NCI-H146 (cell line): ENCODE data around the gene POLRMT.
"Not testable (repeated sequence)": the region's sequence is repeated elsewhere in the genome, so short reads cannot be mapped to it uniquely, and the experiment has no call there.

ENCODE experiments used
- DNase-seq: peaks from one replicate; lab custom pipeline; 2025; lab: John Stamatoyannopoulos, UW

The POLRMT gene

DNA sequence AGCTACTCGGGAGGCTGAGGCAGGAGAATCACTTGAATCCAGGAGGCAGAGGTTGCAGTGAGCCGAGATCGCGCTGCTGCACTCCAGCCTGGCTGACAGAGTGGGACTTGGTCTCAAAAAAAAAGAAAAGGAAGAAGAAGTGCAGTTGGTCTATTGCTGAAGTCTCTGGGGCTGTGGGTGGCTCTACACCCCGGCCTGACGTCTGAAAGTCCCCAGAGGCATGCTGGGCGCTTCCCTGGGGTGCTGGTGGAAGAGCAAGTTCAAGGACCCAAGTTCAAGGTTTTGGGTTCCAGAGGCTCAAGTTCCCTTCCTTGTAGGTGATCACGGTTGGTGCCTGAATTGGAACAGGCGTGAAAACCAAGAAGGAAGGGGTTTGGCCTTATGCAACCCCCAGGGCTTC is 39.8 kb downstream of the POLRMT start:
- no peak for DNase-seq

DNA sequence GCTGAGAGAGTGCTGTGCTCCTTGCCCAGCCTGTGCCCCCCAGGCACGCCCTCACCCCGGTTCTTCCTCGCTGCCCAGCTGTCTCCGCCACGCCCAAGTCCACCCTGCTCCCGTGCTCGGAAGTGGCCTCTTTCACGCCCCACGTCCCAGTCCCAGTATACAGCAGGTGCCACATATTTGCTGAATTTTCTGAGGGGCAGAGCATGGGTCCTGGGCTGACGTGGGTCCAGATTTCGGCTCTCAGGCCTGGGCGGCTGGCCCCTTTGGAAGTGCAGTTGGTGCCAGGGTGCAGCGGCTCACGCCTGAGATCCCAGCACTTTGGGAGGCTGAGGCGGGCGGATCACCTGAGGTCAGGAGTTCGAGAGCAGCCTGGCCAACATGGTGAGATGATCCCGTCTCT is 40.3 kb downstream of the POLRMT start:
- no peak for DNase-seq

DNA sequence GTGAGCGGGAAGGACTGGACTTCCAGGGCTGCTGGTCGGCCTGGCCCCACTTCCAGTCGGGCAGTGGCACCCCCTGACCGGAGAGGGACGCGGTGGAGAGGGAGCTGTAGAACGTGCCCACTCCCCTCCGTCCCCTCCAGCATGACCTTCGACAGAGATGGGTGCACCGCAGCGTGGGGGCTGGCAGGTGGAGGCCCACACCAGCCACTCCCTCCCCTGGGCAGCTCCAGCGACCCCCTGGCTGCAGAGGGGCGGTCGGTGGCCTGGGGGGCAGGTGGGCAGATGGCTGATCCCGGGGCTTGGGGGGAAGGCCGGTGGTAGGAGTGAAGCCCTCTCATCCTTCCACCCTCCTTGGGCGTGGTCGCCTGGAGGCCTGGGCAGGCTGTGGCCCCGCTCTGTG is 41.2 kb downstream of the POLRMT start:
- DNase-seq = no peak

DNA sequence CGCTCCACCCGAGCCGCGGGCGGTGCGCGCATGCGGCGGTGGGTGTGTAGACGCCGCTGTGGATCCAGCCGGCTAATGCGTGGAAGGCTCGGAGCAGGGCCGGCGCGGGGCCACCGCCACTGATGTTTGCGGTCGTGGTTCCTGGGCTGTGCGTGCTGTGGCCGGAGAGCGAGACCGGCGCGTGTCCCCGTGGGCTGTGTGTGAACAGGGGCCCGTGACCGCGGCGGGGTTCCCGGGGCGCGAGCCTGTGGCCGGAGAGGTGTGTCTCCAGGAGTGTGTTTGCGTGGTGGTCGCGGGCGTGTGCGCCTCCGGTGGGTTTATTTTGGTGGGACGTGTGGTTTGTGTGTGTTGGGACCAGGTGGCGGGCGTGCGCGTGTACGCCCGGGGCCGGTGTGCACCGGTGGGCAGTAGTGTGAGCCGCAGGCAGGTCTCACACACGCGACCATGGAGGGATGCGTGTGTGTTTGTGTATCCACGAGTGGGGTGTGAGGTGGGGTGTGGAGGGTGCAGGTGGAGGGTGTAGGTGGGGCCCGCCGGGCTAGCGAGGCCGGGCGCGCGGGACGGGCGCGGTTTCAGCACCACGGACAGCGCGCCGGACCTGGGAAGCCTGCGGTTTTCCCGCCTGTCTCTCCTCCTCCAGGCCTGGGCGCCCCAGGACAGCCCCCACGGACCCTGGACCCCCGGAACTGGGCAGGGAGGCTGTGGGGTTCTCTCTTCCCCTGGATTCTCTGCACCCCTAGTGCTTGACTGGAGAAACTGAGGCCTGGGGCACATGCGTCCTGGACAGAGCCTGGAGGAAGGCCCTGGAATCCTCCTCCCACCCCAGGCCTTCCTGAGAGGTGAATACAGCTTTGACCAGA is 42.0 kb downstream of the POLRMT start:
- no peak for DNase-seq

DNA sequence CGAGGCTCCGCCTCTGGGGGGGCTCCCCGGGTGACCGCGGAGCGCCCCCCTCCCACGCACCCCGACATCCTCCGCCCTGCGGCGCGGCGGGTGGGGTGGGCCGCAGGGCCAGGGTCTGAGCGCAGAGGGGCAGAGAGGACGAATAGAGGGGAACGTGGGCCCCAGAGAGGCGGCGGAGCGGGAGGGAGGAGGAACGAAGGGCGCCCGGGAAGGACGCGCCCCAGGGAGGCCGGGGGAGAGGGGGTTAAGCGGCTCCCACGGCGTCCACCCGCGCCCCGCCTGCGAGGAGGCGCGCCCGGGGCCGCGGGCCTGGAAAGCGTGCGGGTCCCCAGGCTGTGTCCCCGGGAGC is 42.6 kb downstream of the POLRMT start:
- DNase-seq = no peak

DNA sequence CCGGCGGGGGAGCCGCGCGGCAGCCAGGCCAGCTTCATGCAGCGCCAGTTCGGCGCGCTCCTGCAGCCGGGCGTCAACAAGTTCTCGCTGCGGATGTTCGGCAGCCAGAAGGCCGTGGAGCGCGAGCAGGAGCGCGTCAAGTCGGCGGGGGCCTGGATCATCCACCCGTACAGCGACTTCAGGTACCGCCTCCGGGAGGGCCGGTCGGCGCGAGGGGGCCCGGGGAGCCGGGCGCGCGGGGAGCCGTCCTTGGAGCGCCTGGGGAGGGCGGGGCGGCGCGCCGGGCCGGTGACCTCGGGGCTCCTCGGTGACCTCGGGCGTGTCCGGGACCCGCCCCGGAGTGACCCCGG is 43.0 kb downstream of the POLRMT start:
- DNase-seq = peak; percentile 32

DNA sequence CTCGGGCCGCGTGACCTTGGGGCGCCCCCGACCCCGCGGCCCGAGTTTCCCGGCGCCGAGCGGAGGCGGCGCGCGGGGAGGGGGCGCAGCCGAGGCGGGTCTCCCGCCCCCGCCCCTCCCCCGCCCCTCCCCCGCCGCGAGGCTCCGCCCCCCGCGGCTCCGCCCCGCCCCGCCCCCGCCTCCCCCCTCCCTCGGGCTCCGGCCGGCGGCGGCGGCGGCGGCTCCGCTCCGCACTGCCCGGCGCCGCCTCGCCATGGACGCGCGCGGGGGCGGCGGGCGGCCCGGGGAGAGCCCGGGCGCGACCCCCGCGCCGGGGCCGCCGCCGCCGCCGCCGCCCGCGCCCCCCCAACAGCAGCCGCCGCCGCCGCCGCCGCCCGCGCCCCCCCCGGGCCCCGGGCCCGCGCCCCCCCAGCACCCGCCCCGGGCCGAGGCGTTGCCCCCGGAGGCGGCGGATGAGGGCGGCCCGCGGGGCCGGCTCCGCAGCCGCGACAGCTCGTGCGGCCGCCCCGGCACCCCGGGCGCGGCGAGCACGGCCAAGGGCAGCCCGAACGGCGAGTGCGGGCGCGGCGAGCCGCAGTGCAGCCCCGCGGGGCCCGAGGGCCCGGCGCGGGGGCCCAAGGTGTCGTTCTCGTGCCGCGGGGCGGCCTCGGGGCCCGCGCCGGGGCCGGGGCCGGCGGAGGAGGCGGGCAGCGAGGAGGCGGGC is 43.5 kb downstream of the POLRMT start, which contains the start of gene HCN2:
Gene HCN2, plus strand, starts transcription at position 189 of the 703 bp plus-strand sequence. Its CDS starts 65 bp downstream, at position 254.
- DNase-seq = no peak

DNA sequence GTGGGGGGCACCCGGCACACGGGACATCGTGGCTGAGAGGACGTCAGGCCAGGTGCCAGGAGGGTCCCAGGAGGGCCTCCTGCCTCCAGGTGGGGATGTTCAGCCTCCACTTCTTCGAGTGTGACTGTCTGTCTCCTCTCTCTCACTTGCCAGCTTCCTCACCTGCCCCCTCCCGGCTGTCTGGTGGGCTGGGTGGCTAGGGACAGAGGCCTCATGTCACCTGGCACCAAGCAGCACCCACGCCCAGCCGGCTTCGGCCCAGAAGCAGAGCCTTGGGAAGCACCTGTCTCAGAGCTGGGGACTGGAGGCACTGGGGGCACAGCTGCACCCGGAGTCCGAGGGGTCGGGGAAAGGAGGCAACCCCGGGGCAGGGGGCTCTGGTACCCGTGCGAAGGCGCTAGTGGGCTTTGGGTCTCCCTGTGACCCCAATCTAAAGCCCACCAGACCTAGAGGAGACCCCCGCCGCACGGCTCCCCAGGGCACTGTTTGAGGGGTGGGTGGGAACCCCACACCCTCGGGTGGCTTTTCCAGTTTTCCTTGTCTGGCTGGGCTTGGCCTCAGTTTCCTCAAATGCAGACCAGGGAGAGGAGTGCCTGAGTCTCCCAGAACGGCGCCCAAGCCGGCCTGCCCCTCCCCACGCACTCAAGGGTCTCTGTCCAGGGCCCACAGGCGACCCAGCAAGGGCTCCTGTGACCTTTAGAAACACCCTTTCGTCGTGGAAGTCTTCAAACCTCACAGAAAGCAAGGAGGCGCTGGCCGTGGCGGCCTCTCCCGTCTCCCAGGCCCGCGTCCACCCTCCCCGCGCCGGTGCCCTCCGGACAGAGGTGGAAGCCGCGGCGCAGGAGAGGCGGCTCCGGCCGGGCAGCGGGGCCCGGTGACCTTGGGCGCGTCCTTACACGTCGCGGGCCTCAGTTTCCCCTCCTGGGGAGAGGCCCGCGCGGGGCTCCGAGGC is 44.3 kb downstream of the POLRMT start:
- DNase-seq = peak; percentile 77

DNA sequence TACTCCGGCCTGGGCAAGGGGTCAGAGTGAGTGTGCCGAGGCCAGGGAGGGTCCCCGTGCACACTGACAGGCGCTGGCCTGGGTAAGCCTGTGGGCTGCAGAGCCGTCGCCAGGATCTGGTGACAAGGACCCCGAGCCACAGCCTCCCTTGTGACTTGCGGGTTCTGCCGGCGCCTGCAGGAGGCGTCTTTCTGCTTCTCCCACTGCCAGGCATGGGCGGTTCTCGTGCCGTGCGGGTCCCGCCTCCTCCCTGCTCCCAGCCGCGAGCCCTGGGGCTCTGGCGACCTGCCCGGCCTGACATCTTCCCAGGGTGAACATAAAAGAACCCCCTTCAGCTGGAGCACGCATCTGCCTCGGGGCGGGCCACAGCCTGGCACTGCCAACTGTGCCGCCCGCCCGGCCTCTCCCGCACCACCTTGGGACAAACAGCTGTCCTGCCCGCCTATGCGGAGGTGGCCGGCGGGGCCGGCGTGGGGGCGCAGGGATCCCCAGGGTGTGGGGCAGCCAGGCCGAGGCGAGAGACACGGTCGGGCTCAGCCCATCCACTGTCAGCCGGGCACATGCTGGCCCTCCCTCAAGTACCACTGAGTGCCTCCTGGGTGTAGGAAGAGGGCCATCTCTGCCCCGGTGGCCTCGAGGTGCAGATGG is 45.1 kb downstream of the POLRMT start:
- DNase-seq = peak; percentile 82

DNA sequence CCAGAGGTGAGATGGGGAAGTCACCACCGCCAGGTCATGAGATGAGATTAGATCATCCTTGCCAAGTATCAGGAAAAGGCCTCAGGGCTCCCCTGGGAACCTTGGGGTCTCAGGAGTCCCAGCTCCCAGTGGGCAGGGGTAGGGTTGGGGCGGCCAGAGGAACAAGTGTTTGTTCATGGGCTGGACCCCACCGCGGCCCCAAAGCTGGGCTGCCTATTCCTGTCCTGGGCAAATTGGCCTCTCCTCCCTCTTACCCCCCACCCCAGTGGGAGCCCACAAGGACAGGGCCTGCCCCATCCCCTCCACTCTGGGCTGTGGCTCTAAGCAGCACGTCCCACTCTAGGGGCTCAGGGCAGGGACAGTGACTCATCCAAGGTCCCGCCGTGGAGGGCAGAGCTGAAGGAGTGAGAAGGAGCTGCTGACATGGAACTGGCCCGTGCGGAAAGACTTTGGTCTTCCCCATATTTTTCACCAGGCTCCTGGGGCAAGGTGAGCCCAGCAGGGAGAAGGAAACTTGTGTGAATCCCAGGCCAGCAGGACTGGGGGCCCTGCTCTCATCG is 47.7 kb downstream of the POLRMT start:
- DNase-seq = no peak

DNA sequence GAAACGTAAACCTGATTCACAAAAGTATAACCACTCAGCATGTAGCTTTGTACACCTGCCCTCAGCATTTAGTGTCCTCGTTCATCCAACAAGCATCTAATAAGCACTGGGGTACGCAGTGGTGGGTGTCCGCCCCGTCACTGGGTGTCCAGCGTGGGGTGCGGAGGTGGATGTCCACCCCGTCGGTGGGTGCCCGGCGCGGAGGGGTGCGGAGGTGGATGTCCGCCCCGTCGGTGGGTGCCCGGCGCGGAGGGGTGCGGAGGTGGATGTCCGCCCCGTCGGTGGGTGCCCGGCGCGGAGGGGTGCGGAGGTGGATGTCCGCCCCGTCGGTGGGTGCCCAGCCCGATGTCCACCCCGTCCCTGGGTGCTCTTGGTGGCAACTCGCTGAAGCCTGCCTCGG is 48.2 kb downstream of the POLRMT start:
- DNase-seq = not testable (repeated sequence)

DNA sequence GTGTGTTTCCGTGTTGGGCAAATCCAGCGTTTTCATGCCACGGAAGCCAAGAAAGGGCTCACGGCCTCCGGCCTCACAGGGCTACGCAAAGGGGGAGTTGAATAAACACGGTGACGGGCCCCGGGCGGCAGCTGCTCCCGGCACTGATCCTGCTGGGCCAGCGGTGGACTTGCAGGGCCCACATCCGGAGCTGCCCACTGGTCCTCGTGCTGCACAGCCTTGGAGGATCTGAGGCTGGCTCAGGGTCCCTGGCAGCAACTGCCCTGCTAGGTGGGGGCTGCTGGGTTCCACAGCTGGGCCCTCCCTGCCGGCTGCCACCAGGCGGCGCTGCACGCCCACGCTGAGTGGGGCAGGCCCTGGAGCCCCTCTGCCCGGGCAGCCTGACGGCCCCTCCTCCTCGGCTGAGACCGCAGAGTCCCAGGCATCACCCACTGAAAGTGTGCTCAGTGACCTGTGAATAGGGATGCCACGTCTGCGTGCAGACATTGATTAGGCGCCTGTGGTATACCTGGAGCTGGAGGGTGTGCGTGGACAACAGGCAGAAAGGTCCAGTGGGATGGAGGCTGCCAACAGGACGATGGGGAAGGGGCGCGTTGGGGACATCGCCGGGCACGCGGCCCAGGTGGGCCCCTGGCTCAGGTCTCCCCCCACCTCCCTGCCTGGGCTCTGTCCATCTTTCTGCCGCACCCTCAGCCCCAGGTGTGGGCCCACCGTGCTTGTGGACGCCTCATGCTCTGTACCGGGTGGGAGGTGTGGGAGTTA is 48.9 kb downstream of the POLRMT start:
- no peak for DNase-seq

DNA sequence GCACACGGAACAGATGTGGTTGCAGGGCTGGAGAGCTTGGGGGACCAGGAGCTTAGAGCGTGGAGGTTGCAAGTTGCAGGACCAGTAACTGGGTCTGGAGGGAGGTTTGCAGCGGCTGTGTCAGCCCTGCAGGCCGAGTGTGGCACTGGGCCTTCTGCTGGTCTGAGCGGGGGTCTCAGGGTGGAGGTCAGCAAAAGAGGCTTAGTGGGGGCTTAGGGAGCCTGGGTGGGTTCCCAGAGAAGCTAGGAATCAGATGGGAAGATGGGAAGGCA is 49.4 kb downstream of the POLRMT start:
- DNase-seq = no peak

DNA sequence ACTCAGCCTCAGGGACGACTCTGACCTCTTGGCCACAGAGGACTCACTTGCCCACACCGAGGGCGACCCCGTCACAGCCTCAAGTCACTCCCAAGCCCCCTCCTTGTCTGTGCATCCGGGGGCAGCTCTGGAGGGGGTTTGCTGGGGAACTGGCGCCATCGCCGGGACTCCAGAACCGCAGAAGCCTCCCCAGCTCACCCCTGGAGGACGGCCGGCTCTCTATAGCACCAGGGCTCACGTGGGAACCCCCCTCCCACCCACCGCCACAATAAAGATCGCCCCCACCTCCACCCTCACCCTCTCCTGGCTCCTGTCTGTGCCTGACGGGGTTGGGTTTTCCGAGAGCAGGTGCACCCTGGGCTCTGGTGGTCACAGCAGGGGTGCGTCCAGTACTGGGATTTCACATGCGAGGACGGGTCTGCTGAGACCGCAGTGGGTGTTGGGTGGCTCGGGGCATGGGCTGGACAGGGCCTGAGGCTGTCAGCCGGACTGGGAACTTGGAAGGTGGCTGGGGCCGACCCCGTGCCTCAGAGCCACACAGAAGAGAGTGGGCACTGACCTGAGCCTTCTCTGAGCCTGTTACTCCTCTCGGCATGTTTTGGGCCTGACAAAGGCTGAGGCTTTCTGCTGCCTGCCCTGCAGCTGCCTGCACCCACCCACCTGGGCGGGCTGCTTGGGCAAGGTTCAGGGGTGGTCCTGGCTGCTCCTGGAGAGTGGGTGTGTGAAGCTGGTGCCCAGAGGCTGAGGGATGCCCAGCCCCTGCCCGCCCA is 50.0 kb downstream of the POLRMT start:
- no peak for DNase-seq

DNA sequence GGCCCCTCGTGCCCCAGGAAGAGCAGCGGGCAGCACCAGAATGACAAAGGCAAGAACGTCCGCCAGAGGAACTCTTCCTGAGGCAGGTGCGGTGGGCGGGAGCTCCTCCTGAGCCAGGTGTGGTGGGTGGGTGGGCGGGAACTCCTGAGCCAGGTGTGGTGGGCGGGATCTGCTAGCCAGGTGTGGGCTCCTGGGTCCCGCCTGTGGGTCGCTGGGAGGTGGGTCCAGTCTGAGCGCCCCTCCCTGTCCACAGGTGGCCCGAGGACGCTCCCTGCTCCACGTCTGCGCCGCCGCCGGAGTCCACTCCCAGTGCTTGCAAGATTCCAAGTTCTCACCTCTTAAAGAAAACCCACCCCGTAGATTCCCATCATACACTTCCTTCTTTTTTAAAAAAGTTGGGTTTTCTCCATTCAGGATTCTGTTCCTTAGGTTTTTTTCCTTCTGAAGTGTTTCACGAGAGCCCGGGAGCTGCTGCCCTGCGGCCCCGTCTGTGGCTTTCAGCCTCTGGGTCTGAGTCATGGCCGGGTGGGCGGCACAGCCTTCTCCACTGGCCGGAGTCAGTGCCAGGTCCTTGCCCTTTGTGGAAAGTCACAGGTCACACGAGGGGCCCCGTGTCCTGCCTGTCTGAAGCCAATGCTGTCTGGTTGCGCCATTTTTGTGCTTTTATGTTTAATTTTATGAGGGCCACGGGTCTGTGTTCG is 50.7 kb downstream of the POLRMT start:
- peak; percentile 37 for DNase-seq

DNA sequence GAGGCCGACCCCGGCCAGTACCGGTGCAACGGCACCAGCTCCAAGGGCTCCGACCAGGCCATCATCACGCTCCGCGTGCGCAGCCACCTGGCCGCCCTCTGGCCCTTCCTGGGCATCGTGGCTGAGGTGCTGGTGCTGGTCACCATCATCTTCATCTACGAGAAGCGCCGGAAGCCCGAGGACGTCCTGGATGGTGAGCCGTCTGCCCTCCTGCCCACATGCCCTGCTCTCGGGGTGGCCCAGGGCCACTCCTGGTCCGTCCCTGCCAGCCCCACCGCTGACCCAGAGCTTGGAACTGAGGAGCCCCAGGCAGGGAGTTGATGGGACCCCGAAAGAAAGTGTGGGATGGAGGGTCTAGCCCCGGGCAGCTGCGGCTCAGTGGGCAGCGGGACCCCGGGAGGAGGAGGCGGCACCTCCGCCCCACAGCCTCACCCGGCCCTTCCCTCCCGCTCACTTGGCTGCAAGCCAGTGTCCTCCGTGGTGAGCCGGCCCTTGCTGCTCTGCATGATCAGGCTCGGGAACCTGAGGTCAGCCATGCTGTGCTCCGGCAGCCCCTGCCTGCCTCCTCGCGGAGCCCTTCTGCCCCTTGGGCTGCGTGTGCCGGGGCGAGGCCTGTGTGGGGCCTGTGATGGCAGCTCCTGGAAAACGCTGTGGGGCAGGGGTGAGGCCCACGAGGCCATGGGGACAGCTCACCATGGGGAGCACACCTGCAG is 51.8 kb downstream of the POLRMT start:
- DNase-seq = no peak

DNA sequence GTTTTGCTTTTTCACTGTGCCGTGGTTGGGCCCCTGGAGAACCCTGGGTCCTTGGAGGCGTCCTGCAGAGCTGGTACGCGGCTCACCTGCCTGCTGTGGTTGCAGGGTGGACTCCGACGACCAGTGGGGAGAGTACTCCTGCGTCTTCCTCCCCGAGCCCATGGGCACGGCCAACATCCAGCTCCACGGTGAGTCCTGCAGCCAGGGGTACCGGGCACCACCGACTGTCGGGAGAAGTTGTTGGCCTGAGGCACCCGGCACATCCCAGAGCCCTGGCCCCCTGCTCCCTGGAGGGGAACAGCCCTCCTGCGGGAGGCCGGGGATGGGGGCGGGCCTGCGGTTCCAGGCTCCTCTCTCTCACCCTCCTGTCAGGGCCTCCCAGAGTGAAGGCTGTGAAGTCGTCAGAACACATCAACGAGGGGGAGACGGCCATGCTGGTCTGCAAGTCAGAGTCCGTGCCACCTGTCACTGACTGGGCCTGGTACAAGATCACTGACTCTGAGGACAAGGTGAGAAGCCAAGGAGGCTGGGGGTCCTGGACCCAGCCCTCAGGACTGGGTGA is 53.0 kb downstream of the POLRMT start:
- no peak for DNase-seq

DNA sequence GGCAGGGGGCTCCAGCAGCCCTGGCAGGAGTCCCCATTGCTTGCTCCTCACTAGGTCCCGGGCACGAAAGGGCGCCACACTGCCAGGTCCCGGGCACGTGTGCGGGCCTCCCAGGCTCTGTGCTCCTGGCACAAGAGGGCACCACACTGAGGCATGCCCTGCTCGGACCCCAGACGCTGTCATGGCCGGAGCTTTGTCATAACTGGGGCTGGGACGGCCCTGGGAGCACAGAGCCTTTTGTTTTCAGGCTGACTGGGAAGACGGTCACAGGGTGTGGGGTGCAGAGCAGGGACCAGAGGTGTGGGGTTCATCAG is 53.5 kb downstream of the POLRMT start:
- DNase-seq = no peak
